TTC549 (cell line): ENCODE measurements around the gene CSNK1A1.
"Not testable (repeated sequence)": the region's sequence is repeated elsewhere in the genome, so short reads cannot be mapped to it uniquely, and the experiment has no call there.

Source experiments
- FAIRE-seq: peaks from 2 replicates; lab custom pipeline; 2012; peaks lifted over from hg19 to GRCh38; lab: Jason Lieb, UNC

Gene CSNK1A1

DNA sequence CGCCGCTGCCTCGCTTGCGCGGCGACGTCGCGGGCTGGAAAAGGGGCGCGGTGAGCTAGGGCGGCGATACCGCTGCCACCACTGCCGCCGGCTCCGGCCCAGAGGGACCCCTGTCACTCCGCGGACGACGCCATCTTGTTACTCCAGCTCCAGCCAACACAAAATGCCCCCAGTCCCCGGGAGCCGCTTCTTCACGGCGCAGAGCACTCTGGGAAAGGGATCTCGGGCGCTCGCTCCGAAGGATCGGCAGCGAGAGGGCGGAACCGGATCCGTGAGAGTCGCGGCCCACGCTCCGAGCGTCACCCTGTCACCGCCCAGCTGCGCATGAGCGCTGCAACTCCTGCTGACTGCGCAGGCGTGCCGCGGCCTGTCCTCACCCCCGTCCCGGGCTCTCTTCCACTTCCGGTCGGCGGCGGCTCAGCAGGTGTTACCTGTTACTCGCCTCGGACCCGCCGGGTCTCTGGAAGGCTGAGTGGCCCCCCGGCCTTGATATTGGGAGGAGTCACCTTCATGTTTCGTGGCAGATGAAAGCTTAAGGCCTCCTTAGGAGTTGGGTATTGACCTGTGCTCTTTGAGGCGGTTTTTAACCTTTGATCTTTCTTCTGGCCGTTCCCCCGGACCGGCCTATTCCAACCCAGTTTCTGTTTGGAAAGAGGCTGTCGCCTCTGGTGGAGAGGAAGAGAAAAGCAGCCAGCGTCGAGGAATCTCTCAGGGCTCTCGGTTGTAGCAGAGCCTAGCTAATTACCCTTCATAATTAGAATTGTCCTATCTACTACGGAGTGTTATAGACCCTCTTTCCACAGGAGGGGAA lies at the start of gene CSNK1A1:
Gene CSNK1A1 (minus strand): TSS at position 213 of the 811 bp plus-strand sequence. CDS start 475 bp downstream, outside the sequence.
- FAIRE-seq, result peak; percentile 53

DNA sequence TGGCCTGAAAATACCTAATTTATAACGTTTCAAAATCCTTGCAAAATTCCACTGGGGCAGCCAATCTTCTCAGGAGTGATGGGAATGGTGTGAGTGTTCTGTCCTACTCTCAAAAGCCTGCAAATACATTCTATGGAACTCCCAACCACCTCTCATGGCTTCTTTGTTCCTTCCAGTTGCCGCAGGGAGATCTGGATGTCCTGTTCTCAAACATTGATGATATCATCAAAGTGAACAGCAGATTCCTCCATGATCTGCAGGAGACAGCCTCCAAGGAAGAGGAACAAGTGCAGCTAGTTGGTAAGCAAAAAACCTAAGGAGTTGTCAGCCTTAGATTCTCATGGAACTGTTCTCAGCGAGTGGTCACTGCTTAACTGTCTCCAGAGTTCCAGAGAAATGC lies 49.7 kb upstream of the CSNK1A1 start:
- no peak for FAIRE-seq

DNA sequence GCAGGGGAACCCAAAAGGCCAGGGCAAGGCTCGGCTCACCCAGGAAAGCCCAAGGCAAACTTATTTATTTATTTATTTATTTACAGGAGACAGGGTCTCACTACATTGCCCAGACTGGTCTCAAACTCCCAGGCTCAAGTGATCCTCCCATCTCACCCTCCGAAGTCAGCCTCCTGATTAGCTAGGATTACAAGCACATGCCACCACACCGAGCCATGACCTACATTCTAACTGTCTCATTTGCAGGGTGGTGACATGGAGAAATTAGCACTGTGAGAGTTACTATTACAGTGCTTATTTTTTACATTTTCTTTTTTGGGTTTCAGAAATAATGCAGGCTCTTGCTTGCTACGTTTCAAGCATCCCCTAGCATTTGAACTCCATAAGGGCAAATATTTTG lies 48.1 kb upstream of the CSNK1A1 start:
- FAIRE-seq, result no peak

DNA sequence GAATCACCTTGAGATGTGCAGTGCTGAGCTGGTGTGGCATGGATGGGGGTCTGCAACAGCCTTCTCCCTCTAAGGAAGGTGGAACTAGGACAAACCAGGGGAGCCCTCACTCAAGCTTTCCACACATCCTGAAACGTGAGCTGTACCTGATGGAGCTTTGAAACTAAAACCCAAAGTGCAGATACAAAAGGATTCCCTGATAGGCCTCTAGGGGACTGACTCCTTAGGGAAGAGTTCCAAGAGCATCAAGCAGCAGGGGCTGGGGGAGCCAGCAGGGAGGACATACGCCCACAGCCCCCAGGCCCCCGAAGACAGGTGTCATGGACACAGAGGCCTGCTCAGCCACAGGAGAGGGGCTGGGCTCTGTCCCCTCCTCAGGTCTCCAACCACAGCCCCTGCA lies 47.7 kb upstream of the CSNK1A1 start:
- FAIRE-seq, result no peak

DNA sequence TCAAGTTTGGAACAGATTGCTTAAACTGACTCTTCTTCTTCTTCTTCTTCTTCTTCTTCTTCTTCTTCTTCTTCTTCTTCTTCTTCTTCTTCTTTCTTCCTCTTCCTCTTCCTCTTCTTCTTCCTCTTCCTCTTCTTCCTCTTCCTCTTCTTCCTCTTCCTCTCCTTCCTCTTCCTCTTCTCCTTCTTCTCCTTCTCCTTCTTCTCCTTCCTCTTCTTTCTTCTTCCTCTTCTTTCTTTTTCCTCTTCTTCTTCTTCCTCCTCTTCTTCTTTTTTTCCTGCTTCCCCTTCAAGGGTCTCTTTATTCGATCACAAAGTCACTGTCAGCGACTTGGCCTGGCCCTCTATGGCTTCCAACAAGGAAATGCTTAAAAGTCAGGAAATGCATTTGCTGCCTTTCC lies 47.0 kb upstream of the CSNK1A1 start:
- not testable (repeated sequence) for FAIRE-seq

DNA sequence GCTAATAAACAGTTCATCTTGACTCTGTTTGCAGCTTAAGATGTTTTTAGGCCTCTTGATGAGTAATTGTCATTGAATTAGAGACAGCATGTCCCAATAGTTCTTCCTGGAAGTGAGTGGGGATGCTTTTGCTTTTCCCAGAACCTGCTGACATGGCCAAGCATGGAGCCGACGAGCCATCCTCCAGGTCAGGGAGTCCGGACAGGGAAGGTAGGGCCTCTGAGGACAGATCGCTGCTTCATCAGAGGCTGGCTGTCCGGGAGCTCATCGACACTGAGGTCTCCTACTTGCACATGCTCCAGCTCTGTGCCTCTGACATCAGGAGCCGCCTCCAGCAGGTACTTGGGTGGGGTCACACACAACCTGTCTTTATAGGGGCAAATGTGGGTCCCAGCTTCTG lies 46.4 kb upstream of the CSNK1A1 start:
- no peak for FAIRE-seq

DNA sequence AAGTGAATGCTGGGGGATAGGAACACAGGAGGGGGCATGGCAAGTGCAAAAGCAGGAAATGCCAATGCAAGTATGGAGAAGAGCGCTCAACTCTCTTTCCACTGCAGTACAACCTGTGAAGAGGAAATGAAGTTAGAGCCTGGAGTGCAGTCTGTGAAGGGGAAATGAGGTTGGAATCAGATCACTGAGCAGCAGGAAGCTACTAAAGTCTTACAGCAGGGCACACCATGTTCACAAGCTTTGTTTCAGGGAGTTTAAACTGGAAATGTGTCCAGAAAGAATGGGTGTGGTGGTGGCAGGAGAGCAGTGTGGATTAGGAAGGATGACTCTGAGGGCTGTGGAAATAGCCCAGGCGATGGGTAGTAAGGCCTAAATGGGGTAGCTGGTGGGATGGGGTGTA lies 45.5 kb upstream of the CSNK1A1 start:
- FAIRE-seq, result no peak

DNA sequence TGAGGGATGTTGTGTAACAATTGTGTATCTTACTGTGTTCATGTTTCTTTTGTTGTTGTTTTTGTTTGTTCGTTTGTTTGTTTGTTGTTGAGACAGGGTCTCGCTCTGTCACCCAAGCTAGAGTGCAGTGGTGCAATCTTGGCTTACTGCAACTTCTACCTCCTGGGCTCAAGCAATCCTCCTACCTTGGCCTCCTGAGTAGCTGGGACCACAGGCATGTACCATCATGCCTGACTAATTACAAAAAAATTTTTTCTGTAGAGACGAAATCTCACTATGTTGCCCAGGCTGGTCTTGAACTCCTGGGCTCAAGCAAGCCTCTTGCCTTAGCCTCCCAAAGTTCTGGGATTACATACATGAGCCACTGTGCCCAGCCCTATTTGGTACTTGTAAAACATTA lies 43.9 kb upstream of the CSNK1A1 start:
- not testable (repeated sequence) for FAIRE-seq

DNA sequence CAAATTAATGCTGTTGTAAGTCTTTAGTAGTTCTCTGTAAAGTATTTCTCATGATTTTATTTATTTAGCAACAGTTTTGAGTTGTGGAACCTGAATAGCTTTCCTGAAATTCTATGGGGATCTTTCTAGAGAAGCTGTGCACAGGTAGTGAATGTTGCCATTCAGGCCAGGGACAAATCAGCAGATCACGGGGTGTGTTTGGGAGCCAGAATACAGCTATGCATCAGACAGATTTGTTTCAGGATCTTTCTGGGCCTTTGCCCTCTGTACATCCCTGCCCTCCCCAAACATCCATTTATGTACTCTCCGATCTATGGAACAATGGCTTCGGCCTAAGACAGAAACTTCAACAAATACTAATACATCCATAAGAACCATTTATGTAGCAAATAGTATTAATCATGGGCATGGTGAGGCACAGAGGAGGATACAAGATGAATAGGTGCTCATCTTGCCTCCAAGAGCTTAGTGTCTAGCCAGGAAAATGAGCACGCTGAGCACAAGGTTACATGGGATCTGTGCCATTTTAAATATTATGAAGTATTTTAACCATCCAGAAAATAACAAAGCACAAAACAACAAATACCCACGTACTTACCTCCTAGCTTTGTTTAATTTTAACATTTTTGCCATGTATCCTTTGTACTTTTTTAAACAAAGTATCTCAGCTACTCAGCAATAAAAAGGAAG lies 43.1 kb upstream of the CSNK1A1 start:
- no peak for FAIRE-seq

DNA sequence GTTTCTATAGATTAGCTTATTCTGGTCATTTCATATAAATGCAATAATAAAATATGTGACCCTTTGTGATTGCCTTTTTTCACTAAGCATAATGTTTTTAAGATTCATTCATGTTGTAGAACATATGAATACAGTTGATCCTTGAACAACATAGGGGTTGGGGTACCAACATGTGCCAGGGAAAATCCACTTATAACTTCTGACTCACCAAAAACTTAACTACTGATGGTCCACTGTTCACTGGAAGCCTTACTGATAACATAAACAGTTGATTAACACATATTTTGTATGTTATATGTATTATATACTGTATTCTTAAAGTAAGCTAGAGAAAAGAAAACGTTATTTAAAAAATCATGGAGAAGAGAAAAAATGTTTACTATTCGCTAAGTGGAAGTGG lies 42.1 kb upstream of the CSNK1A1 start:
- FAIRE-seq, result no peak

DNA sequence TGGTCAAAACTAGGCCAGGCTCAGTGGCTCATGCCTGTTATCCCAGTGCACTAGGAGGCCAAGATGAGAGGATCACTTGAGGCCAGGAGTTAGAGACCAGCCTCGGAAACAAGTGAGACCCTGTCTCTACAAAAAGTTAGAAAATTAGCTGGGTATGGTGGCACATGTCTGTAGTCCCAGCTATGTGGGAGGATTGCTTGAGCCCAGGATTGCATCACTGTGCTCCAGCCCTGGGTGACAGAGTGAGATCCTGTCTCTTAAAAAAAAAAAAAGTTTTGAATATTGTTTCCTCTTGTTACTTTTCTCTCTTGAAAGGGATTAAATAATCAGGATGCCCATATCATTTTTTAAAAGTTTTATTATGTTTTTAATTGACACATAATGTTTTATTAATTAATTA lies 37.7 kb upstream of the CSNK1A1 start:
- no peak for FAIRE-seq

DNA sequence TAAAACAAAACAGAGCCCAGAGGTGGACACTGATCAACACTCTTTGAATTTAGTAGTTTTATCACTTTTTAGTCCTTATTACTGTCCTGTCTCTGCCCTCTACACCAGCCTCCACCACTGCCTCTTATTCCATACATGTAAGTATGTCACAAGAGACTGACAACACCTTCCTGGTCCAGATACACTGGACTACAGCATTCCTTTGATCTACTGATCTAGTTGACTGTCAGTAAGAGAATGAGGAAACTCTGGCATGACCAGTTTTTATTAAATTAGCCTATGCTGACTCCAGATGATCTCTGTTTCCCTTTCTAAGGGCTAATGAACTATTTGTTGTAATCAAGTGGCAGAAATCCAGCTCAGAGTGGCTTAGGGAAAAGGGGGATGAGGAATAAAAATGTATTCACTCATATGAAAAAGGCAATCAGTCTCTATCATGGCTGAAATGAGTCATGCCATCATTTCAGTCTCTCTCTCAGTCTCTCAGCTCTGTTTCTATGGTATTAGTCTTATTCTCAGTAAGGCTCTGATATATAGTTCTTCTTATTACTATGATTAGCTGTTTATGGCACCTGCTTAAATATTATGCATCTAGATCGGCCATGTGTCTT lies 35.6 kb upstream of the CSNK1A1 start:
- FAIRE-seq, result no peak

DNA sequence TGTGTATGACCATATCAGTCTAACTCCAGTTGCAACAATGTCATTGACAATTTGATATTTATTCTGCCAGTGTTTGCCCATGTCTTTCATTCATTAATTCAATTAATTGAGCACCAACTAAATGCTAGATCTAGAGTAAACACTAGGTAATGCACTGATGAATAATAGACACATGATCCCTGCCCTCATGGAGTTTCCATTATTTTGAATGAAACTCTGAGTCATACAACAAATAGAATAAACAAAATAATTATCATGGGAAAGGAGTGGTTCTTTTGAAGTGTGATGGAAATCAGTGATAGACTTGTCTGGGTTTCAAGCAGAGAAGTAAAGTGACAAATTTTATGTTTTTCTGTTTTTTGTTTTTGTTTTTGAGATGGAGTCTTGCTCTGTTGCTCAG lies 34.7 kb upstream of the CSNK1A1 start:
- no peak for FAIRE-seq

DNA sequence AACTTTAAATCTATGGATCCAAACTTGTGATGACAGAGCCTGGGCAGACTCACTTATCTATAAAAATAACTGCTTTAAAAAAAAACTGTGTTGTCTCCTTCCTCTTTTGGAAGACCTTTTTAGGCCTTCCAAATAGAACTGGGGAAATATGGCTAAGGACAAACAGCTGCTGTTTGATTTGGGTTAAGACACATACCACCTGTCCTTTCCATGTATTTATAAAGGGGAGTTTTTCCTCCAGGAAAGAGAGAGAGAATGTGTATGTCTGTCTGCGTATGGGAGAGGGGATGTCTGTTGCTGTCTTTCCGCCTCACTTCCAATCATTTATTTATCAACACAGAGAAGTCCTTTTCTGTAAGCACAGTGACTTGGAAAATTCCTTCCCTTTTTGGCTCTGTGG lies 32.9 kb upstream of the CSNK1A1 start:
- FAIRE-seq, result no peak

DNA sequence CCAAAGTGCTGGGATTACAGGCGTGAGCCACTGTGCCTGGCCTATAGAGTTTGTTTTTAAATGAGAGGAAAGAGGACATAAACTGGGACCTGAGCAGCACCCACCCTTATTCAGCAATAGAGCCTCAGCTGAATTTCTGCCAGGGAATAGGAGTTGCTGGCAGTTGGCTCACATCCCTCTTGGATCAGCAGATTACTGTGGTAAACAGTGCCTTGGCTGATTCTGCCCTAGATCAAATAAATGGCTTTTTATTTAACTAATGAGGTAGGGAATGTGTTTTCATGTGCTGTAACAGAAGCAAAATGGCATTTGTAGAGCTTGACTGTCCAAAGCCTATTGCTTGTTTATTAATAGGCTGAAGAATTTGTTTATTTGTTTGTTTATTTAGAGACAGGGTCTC lies 32.2 kb upstream of the CSNK1A1 start:
- no peak for FAIRE-seq

DNA sequence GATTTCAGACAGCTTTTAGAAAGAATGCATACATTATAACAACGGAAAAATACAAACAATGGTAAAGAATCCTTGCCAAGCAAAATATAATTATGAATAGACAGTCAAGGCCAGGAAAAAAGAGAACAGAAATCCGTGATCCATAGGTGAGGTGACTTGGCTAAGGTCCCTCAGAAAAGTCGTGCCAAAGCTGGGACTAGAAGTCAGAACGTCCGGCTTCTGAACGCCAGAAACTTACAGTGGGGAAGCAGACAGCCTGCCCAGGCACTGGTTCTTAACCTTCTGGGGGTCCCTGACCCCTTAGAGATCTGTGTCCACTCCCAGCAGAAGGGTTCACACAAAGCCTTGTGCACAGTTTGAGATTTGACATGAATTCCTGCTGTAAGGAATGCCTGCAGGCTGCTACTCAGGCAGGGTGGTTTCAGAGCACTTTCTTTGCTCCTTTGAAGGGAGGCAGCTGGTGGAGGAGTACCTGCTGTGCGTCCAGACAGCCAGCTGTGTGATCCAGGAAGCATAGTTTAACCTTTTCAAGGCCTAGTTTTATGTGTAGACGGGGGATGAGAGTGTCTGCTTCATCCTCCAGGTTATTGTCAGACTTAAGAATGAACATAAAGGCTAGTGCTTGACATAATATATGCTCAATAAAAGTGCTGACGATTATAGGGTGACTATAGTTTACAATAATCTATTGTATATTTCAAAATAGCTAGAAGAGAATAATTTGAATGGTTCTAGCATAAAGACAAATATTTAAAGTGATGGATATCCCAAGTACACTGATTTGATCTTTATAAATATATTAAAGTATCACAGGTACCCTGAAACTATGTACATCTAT lies 30.9 kb upstream of the CSNK1A1 start:
- FAIRE-seq, result no peak

DNA sequence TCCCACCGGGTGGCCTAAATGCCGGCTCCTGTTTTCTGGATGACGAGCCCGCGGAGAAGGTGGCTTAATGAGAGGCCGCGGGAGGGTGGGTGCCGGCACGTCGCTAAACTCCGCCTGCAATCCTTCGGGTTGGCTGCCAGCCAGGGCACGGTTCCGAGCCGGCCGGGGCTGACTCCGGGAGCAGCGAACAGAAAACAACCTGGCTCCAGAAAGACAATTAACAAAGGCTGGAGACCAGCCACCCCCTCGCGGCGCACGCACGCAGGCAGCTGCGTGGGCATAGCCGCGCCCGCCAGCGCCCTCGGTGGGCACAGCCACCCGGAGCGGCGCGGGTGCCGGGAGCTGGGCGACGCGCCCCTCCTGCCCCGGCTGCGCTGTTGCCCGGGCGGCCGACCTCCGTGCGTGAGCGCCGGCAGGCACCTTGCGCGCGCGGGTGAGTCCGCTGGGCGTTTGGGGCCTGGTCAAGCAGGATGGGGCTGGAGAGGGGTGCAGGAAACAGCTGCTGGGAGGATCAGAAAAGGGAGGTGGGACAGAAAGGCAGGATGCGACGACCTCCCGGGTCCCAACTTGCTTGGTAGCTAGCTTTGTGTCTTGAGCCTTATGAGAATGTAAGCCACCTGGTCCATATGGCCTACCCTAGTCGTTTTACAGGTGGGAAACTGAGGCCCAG lies 30.1 kb upstream of the CSNK1A1 start, which contains the start of gene ARHGEF37:
Gene ARHGEF37 (plus strand): TSS at position 307 of the 670 bp plus-strand sequence. CDS start 16,272 bp downstream, outside the sequence.
- no peak for FAIRE-seq

DNA sequence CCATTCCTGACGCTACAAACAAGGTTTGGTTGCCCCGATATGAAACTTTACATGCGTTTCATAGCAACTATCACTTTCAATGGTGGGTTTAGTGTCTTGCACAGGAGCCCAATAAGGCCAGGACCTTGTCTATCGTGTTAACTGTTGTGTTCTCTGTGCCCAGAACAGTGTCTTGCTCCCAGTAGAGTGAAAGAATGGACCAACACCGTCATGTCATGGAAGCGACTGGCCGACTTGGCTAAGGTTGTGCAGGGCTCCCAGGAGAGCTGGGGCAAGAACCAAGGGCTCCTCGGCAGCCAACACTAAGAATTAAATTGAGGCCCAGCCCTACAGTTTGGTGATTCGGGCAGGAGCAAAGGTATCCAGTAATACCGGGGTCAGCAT lies 29.6 kb upstream of the CSNK1A1 start:
- FAIRE-seq, result no peak

DNA sequence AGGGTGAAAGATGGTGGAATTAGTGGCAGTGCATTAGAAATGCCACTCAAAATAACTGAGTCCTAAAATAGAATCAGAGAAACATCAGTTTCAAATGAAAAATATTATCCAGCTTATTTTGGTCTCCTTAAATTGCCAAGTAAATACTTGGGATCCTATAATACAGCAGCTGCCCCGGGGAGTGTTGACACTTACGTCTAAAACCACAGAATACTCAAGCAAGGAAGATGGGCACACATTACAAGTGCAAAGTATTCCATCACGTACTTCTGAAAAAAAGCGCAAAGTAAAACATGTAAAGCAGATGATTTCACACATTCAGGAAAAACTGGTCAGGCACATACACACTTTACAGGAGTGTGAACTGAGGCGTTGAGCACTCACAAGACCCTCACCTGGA lies 27.7 kb upstream of the CSNK1A1 start:
- FAIRE-seq, result no peak

DNA sequence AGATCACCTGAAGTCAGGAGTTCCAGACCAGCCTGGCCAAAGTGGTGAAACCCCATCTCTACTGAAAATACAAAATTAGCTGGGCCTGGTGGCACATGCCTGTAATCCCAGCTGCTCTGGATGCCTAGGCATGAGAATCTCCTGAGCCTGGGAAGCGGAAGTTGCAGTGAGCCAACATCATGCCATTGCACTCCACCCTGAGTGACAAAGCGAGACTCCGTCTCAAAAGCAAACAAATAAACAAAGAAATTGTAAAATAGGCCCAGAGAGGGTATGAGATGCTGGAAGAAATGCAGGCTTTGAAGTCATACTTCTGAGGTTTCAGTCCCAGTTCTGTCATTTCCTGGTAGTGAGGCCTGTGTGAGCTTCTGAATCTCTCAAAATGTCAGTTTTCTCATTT lies 24.8 kb upstream of the CSNK1A1 start:
- no peak for FAIRE-seq

DNA sequence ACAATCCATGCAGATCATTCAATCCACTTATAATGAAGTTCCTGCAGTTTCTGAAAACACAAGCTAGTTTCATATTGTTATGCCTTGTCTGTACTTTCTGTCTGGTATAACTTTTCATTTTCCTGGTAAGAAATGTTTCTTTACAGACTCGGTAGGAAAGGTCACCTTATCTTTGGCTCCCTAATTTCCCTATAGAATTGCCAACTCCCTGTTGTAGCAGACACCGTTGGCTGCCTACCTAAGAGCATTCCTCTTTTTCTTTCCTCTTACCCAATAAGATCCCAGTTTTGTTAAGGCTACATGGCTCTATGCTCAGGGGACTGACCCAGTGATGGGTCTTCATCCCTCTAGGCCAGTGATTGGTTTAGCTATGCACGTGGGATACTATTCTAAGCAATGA lies 23.9 kb upstream of the CSNK1A1 start:
- FAIRE-seq, result no peak
